SK-N-MC (cell line): Measurements from ENCODE around the gene IVL.

Experiments used
- DNase-seq: peaks from one replicate; pipeline ENCODE4 v3.0.0-alpha.2; 2011; ENCODE audit warnings: low read depth, low spot score
- H3K27ac ChIP-seq: fragments of 200-600 bp; sonication (generic); 2 replicates; pipeline ENCODE4 v1.5.1; 2016; ENCODE audit warnings: mixed run types
- H3K36me3 ChIP-seq: fragments of 200-600 bp; sonication (generic); 2 replicates; pipeline ENCODE4 v1.6.1; 2017; ENCODE audit warnings: antibody characterized with exemption, low read length, mixed read lengths; ENCODE audit not compliant: insufficient read depth
- H3K4me3 ChIP-seq: fragments of 200-600 bp; sonication (generic); 2 replicates; pipeline ENCODE4 v1.5.1; 2016
- H3K9ac ChIP-seq: fragments of 200-600 bp; sonication (generic); 2 replicates; pipeline ENCODE4 v1.8.0; 2017; ENCODE audit warnings: mixed run types, mixed read lengths; ENCODE audit not compliant: insufficient read length
- H3K9me3 ChIP-seq: fragments of 200-600 bp; sonication (generic); 2 replicates; pipeline ENCODE4 v1.6.1; 2017; ENCODE audit warnings: low read depth, mild to moderate bottlenecking, antibody characterized with exemption, low read length, moderate library complexity, mixed read lengths
- EZH2 ChIP-seq: fragments of 200-600 bp; sonication (generic); IDR thresholded peaks from one replicate; pipeline ENCODE4 v1.6.1; 2017; ENCODE audit warnings: antibody characterized with exemption
- FOXP2 ChIP-seq: optimal IDR thresholded peaks from 2 replicates; pipeline ENCODE3; 2011; ENCODE audit warnings: mild to moderate bottlenecking, moderate library complexity; ENCODE audit not compliant: insufficient read depth; ENCODE audit errors: extremely low read length, control extremely low read depth
- POLR2AphosphoS5 ChIP-seq: IDR thresholded peaks from 2 replicates; pipeline ENCODE4 v1.6.1; 2012; ENCODE audit warnings: mild to moderate bottlenecking, low read depth, low read length, borderline replicate concordance

IVL gene

GRCh38 chr1:152884966-152885624 is 23.3 kb upstream of the IVL start:
- no peak overlapping the region for H3K4me3 ChIP-seq
- H3K27ac ChIP-seq: no peak overlapping the region
- DNase-seq: no peak

GRCh38 chr1:152886085-152886484 is 22.3 kb upstream of the IVL start:
- TF ChIP-seq FOXP2: no peak
- no peak for TF ChIP-seq EZH2
- TF ChIP-seq POLR2AphosphoS5: no peak
- Histone ChIP-seq H3K27ac (no peak overlapping the region), H3K9me3 (no peaks in the 10 kb centered on the region), H3K4me3 (no peak overlapping the region), H3K9ac (no peak overlapping the region), H3K36me3 (no peaks in the 10 kb centered on the region)
- DNase-seq: no peak

More at GRCh38 chr1:152884966-152885624, 23.3 kb upstream of the IVL start:
- Histone ChIP-seq H3K9me3 (no peaks in the 10 kb centered on the region), H3K9ac (no peak overlapping the region), H3K36me3 (no peaks in the 10 kb centered on the region)
- TF ChIP-seq EZH2: no peak

GRCh38 chr1:152886758-152887409 is 21.5 kb upstream of the IVL start:
- Histone ChIP-seq H3K36me3 (no peaks in the 10 kb centered on the region), H3K27ac (no peak overlapping the region), H3K9ac (no peak overlapping the region), H3K4me3 (no peak overlapping the region), H3K9me3 (no peaks in the 10 kb centered on the region)
- no peak for DNase-seq
- TF ChIP-seq FOXP2 (no peak), POLR2AphosphoS5 (no peak), EZH2 (no peak)

- Histone ChIP-seq H3K27ac (no peak overlapping the region), H3K36me3 (no peaks in the 10 kb centered on the region), H3K9ac (no peak overlapping the region), H3K4me3 (no peak overlapping the region), H3K9me3 (no peaks in the 10 kb centered on the region)
- TF ChIP-seq POLR2AphosphoS5 (no peak), EZH2 (no peak), FOXP2 (no peak)
- DNase-seq: no peak
Measured at GRCh38 chr1:152888126-152888525, 20.2 kb upstream of the IVL start.

GRCh38 chr1:152899027-152899426 is 9.3 kb upstream of the IVL start:
- Histone ChIP-seq H3K27ac (no peak overlapping the region), H3K9me3 (no peaks in the 10 kb centered on the region), H3K36me3 (no peaks in the 10 kb centered on the region), H3K4me3 (no peak overlapping the region), H3K9ac (no peak overlapping the region)
- DNase-seq: no peak
- no peak for TF ChIP-seq FOXP2
- TF ChIP-seq POLR2AphosphoS5: no peak
- TF ChIP-seq EZH2: no peak

GRCh38 chr1:152899883-152900282 is 8.5 kb upstream of the IVL start:
- Histone ChIP-seq H3K36me3 (no peaks in the 10 kb centered on the region), H3K4me3 (no peak overlapping the region), H3K9ac (no peak overlapping the region), H3K27ac (no peak overlapping the region), H3K9me3 (no peaks in the 10 kb centered on the region)
- DNase-seq: no peak
- TF ChIP-seq EZH2: no peak
- TF ChIP-seq POLR2AphosphoS5: no peak
- TF ChIP-seq FOXP2: no peak

- DNase-seq: no peak
- H3K9me3 ChIP-seq: no peaks in the 10 kb centered on the region
- H3K4me3 ChIP-seq: no peak overlapping the region
- TF ChIP-seq EZH2 (no peak), POLR2AphosphoS5 (no peak), FOXP2 (no peak)
- H3K9ac ChIP-seq: no peak overlapping the region
- no peak overlapping the region for H3K27ac ChIP-seq
- H3K36me3 ChIP-seq: no peaks in the 10 kb centered on the region
Measured at GRCh38 chr1:152901631-152902030, 6.7 kb upstream of the IVL start.

GRCh38 chr1:152902636-152903035 is 5.7 kb upstream of the IVL start:
- Histone ChIP-seq H3K36me3 (no peaks in the 10 kb centered on the region), H3K4me3 (no peak overlapping the region), H3K27ac (no peak overlapping the region), H3K9me3 (no peaks in the 10 kb centered on the region), H3K9ac (no peak overlapping the region)
- TF ChIP-seq EZH2 (no peak), FOXP2 (no peak), POLR2AphosphoS5 (no peak)
- DNase-seq: no peak

- TF ChIP-seq FOXP2: no peak
- TF ChIP-seq EZH2: no peak
- no peak for TF ChIP-seq POLR2AphosphoS5
- H3K9me3 ChIP-seq: no peaks in the 10 kb centered on the region
- no peak for DNase-seq
- H3K4me3 ChIP-seq: no peak overlapping the region
- H3K27ac ChIP-seq: no peak overlapping the region
- H3K36me3 ChIP-seq: no peaks in the 10 kb centered on the region
- H3K9ac ChIP-seq: no peak overlapping the region
Measured at GRCh38 chr1:152904688-152905440, 3.5 kb upstream of the IVL start.
